Left forelimb (tissue), 1 donor: ENCODE measurements around the gene C5orf58.

Experiments
- DNase-seq: peaks from one replicate; pipeline ENCODE4 v3.0.0-alpha.2; 2018; ENCODE audit warnings: low spot score

The C5orf58 gene

GRCh38 chr5:170232786-170233185, at the start of gene C5orf58:
Gene C5orf58, plus strand, starts transcription at chr5:170232985. Its CDS starts 1,992 bp downstream, at chr5:170234977.
- DNase-seq: no peak

DNA sequence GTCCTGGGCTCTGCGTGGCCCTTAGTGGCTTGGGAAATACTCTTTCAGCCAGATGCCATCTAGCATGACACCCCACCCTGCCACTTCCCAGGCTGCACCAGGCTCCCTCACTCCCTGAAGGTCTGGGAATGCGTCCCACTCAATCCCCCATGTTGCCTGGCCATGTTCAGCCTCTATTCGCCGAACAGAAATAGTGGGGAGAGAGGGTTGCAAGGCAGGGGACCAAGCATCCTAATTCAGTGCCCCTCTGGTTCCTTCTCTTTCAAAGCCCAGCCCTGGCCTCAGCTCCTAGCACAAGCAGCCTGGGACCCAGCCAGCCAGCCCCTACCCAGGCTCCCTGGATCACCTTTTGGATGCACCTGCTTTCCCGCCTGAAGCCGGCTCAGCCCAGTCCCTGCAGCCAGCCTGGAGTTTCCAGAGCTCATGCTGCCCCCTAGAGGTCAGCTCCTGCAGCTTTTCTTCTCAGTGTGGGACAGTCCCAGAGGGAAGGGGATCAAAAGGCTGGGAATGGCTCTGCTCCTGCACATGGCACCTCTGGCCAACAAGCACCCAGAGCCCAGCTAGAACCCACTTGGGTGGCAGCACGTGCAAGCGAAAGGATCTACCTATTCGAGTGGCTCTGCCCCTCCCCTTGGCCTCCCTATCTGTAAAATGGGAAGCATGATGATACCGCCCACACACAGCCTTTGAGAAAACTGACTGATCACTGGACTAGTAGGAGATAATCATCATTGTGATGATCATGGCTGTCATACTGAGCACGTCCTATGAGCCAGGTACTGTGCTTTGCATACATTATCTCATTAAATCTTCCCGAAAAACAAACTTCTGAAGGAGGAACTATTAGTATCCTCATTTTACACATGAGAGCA, 48.7 kb upstream of the C5orf58 start:
- DNase-seq: no peak

DNA sequence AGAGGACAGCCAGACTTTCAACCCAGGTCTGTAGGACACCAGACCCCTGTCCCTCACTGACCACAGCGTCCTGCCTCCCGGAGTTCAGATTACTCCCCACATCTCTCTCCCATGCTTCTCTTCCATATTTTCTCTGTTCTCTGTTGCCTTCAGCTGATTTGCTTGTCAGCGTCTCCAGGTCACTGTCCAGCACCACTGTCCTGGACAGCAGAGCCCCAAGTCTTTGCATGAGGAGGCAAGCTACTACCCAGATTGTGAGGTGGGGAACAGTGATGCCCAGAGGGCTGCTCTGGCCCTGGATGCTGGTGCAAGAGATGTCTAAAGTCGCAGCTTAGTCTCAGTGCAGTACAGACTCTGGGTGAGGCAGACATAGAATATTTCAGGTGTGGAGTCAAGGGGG, 48.0 kb upstream of the C5orf58 start:
- no peak for DNase-seq

DNA sequence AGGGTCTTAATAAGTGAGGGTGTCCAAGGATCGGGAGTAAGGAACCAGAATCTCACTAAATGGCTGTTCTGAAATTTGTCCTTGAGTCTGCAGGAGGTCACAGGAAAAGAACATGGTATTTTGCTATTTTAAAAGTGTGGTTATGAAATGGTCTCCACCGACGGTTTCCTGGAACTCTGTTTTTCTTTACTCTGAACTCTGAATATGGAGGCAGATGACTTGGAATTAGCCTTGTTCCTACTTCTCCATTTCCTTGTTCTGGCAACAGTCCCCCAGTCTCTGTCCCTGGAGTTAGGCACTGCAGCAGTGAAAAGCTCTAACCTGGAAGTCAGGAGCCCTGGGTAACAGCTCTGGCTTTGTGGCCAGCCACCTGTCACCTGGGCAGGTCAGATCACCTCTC, 46.6 kb upstream of the C5orf58 start:
- no peak for DNase-seq

DNA sequence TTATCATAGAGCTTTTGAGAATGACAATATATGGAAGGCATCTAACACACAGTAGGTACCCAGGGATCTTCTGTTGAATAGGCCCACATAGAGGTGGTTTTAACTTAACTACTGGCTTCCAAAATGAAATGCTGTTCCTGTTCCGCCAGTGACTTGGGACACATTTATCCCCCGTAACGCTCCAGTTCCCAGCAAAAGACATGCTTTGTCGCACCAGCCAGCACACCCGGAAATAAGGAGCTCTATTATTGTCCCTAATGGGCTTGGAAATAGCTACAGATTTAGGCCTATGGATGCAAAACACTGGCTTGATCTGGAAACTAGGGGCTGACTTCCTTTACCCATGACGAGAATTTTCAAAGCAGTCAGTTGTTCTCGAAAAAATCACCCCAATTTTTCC, 45.9 kb upstream of the C5orf58 start:
- no peak for DNase-seq

GRCh38 chr5:170190436-170191134, 42.2 kb upstream of the C5orf58 start:
- no peak for DNase-seq

DNA sequence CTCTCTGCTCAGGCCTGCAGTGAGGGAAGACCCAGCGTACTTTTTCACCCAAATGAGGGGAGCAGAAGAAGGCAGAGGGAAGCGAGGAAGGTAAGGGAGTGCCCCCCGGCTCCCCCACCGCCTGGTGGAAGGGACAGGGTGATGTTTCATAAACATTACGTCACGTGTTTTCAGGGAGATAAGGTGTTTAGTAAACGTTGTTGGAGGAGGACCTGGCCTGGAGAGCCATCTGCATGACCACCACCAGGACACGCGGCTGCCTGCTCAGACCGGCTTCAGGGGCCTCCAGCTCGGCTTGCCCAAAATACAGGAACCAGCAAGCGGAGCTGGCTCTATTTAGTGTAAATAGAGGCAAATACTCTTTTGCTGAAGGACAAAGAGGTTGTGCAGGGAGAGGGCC, 40.0 kb upstream of the C5orf58 start:
- no peak for DNase-seq

- DNase-seq: no peak
Measured at GRCh38 chr5:170195961-170196360, 36.8 kb upstream of the C5orf58 start.

- DNase-seq: no peak
Measured at GRCh38 chr5:170200876-170201275, 31.9 kb upstream of the C5orf58 start.

DNA sequence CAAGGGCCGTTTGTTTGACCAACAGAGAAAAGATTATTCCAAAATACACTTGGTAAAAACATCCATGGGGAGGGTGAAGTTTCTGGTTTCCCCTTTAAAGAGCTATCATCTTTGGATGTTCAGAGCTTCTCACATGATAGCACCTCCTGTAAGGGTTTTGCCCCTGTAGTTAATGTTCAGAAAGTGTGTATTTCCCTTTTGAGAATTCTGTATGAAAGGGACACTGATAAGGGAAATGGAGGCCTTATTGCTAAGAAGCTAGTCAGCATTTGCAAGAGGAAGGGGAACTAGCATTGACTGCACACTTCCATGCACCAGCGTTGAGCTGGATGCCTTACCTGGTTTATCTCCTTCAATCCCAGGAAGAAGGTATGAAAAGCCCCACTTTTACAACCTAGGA, 31.5 kb upstream of the C5orf58 start:
- DNase-seq: no peak

GRCh38 chr5:170202117-170202516, 30.7 kb upstream of the C5orf58 start:
- DNase-seq: no peak

DNA sequence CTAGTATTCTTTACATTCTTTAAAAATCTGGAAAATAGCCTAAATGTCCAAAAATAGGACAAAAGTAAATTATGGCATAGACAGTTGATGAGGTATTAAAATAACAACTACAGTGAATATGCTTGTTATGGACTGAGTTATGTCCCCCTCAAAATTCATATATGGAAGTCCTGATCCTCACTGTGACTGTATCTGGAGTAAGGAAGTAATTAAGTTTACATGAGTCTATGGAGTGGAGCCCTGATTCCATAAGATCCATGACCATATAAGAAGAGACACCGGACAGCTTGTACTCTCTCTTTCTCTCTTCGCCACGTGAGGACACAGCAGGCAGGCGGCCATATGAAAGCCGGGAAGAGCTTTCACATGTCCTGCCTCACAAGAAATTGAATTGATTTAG, 28.6 kb upstream of the C5orf58 start:
- no peak for DNase-seq

GRCh38 chr5:170206216-170206615, 26.6 kb upstream of the C5orf58 start:
- no peak for DNase-seq

DNA sequence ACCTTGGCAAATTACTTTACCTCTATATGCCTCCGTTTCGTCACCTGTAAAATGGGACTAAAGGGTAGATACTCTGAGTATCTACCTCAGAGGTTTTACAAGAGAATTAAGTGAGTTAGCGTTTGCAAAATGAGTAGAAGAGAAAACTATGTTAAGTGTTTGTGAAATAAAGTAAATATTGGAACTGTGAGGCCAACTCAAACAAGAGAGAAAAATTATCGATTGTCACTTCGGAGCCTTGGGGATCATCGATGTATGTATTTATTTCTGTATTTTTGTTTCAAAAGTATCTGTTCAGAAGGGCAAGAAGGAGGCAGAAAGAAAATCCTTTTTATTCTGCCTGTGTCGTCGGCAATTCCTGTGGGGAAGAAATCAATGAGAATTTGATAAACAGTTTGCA, 25.8 kb upstream of the C5orf58 start:
- DNase-seq: no peak

GRCh38 chr5:170211575-170212334, 21.0 kb upstream of the C5orf58 start:
- DNase-seq: no peak

GRCh38 chr5:170216257-170216864, 16.4 kb upstream of the C5orf58 start:
- no peak for DNase-seq

GRCh38 chr5:170217831-170218230, 15.0 kb upstream of the C5orf58 start:
- DNase-seq: no peak

DNA sequence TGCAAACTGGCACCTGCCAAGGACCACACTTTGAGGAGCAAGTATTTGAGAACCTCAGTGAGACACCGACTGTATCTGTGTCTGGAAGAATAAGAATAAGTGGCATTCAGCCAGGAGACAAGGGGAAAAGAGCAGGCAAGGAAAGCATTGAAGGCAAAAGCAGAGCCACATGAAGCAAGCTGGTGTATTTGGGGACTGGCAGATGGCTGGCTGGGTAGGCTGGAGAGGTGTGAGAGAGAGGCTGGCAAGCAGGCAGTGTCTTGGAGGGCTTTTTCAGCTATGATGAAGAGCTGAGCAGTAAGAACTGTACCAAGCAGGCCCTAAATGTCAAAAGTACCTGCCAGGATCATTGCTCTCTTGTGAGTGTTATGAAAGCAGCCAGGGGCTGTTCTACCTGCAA, 14.1 kb upstream of the C5orf58 start:
- DNase-seq: no peak

DNA sequence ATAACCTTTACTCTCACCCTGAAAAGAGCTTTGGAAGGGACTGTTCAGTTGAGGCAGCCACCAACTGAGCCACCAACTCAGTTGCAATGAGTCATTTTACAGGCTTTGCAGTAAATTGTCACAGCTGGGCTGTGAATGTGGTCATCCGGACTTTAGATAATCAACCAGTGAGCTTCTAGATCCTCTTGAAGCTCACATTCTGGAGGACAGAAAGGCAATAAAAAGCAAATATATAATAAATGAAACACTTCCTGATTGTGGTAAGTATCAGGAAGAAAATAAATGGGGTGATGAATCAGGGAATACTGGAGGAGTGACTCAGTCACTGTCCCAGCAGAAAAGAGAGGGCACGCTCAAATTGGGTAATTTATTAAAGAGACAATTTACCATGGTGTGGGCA, 13.2 kb upstream of the C5orf58 start:
- DNase-seq: no peak

GRCh38 chr5:170220191-170220590, 12.6 kb upstream of the C5orf58 start:
- DNase-seq: no peak

DNA sequence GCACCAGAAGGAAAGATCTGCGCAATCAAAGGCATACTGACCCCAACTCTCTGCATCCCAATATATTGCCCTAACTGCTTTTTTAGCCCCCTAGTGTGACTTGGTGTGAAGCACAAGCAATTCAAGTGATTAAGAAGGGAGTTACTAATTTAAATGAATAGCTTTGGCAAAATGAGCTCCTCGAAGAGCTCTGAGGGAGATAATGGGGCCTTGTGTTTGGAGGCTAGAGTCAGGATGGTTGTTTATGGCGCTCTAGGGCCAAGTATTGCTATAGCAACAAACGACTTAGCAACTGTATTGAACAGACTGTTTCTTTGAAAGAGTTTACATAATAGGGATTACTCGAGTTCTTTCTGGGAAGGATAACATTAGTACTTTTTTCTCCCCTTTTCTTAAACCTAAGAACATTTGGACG, 11.5 kb upstream of the C5orf58 start:
- no peak for DNase-seq

DNA sequence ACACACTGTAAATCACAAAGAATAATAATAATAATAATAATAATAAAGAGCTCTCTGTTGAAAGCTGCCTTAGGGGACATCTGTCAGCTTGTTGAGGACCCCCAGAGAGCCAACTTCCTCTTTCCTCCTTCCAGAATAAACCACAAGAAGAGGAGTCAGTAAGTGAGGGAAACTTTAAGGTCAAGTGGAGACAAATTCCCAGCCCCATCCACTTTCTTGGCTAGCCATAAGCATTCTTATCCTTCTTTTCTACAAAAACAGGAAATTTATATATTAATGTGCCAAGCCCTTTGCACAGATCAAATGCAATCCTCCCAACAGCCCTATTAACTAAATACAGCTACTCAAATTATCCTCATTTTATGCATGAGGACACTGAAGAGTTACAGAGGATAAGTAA, 9.4 kb upstream of the C5orf58 start:
- DNase-seq: no peak
